Stimulated activated naive CD8-positive, alpha-beta T cell treated with anti-CD3 and anti-CD28 coated beads, Interleukin-15, Interleukin-2, amounts not matched to agents 100 ng/mL and 50 ng/mL, for 24 hours (primary cell): ENCODE results near the gene BAHCC1.

Source experiments
- H3K27ac Mint-ChIP-seq: one replicate; pipeline ENCODE4 v1.8.0; 2021; ENCODE audit warnings: mild to moderate bottlenecking, mixed read lengths
- H3K27me3 Mint-ChIP-seq: one replicate; pipeline ENCODE4 v1.8.0; 2021; ENCODE audit warnings: mixed read lengths
- H3K36me3 Mint-ChIP-seq: one replicate; pipeline ENCODE4 v1.8.0; 2021; ENCODE audit warnings: low read depth, mixed read lengths
- H3K4me1 Mint-ChIP-seq: one replicate; pipeline ENCODE4 v1.8.0; 2021; ENCODE audit warnings: low read depth, mixed read lengths
- H3K4me3 Mint-ChIP-seq: one replicate; pipeline ENCODE4 v1.8.0; 2021; ENCODE audit warnings: mild to moderate bottlenecking, mixed read lengths
- H3K9me3 Mint-ChIP-seq: one replicate; pipeline ENCODE4 v1.8.0; 2021; ENCODE audit warnings: mixed read lengths

BAHCC1 gene

DNA sequence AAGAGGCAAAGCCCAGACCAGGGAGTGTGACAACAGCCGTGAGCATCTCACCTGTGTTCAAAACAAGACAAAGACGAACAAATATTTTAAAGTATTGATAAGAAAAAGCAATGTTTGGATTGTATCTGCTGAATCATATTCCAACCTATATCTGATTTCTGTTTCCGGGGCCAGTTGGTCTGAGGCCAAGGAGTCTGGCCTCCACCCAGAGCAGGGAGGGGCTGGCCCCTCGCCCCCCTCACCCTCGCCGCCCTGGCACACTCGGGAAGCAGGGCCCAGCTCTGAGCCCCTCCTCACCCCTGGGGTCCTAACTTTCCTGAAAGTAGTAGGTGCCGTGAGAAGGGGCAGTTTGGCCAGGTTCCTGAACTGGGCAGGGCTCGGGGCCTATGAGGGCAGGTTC, 69.3 kb downstream of the BAHCC1 start:
- no peak overlapping the region for H3K4me3 Mint-ChIP-seq
- H3K4me1 Mint-ChIP-seq, result no peaks in the 10 kb centered on the region
- no peak overlapping the region for H3K27ac Mint-ChIP-seq
- H3K9me3 Mint-ChIP-seq, result no peaks in the 10 kb centered on the region
- H3K27me3 Mint-ChIP-seq, result no peaks in the 10 kb centered on the region
- H3K36me3 Mint-ChIP-seq, result no peaks in the 10 kb centered on the region

GRCh38 chr17:81465910-81466309, 70.7 kb downstream of the BAHCC1 start:
- Mint-ChIP-seq H3K27me3 (no peaks in the 10 kb centered on the region), H3K9me3 (no peaks in the 10 kb centered on the region), H3K4me3 (no peak overlapping the region), H3K27ac (no peak overlapping the region), H3K4me1 (no peaks in the 10 kb centered on the region), H3K36me3 (no peaks in the 10 kb centered on the region)

GRCh38 chr17:81466564-81467472, 71.6 kb downstream of the BAHCC1 start:
- Mint-ChIP-seq H3K4me3 (no peak overlapping the region), H3K27me3 (no peaks in the 10 kb centered on the region), H3K4me1 (no peaks in the 10 kb centered on the region), H3K27ac (no peak overlapping the region), H3K36me3 (no peaks in the 10 kb centered on the region), H3K9me3 (no peaks in the 10 kb centered on the region)

DNA sequence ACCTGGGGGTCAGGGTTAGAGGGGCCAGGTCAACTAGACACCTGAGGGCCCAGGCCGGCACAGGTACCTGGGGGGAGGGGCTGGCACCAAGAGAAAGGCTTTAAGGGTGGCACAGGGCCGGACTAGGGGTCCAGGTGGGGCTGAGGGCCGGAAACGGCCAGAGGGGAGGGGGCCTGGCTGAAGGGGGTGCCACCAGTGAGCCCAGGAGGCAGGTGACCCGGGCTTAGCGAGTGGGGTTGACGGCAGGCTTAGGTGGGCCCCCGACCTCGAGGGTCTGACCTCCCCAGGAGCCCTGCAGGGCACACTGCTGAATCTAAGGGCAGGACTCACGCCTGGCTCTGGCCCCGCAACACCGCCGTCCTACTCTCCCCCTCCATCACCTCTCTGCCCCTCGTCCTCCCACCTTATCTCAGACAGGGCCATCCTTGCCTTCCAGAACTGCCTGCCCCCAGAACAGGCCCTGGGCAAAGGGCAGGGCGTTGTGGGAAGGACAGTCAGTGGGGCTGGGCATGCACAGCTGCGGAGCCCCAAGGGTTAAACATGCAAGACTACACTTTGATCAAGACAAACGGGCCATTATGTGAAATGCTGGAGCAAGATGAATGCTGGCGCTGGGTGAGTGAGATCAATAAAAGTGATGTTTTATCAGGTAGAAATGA, 73.0 kb downstream of the BAHCC1 start:
- H3K4me1 Mint-ChIP-seq, result no peaks in the 10 kb centered on the region
- H3K9me3 Mint-ChIP-seq, result no peaks in the 10 kb centered on the region
- H3K4me3 Mint-ChIP-seq, result no peak overlapping the region
- H3K27me3 Mint-ChIP-seq, result no peaks in the 10 kb centered on the region
- no peaks in the 10 kb centered on the region for H3K36me3 Mint-ChIP-seq
- H3K27ac Mint-ChIP-seq, result no peak overlapping the region

DNA sequence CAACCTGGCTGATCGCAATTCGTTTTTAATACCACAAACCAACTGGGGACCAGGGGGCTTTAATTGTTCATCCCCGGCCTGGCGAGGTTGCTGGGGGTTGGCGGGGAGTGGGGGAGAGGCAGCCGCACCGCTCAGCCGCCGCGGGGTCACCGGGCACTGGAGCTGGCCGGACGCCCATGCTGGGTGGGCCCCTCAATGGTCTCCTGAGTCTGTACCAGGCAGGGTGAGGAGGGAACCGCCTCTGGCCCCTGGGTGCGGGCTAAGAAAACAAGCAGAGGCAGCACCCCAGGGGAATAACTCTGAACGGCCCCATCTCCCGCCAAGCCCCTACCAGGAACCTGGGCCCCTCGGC, 73.5 kb downstream of the BAHCC1 start:
- Mint-ChIP-seq H3K27me3 (no peaks in the 10 kb centered on the region), H3K27ac (no peak overlapping the region), H3K9me3 (no peaks in the 10 kb centered on the region), H3K36me3 (no peaks in the 10 kb centered on the region), H3K4me1 (no peaks in the 10 kb centered on the region), H3K4me3 (no peak overlapping the region)

GRCh38 chr17:81469266-81469665, 74.0 kb downstream of the BAHCC1 start:
- no peak overlapping the region for H3K27ac Mint-ChIP-seq
- no peaks in the 10 kb centered on the region for H3K9me3 Mint-ChIP-seq
- H3K27me3 Mint-ChIP-seq, result no peaks in the 10 kb centered on the region
- H3K4me3 Mint-ChIP-seq, result no peak overlapping the region
- H3K4me1 Mint-ChIP-seq, result no peaks in the 10 kb centered on the region
- H3K36me3 Mint-ChIP-seq, result no peaks in the 10 kb centered on the region

DNA sequence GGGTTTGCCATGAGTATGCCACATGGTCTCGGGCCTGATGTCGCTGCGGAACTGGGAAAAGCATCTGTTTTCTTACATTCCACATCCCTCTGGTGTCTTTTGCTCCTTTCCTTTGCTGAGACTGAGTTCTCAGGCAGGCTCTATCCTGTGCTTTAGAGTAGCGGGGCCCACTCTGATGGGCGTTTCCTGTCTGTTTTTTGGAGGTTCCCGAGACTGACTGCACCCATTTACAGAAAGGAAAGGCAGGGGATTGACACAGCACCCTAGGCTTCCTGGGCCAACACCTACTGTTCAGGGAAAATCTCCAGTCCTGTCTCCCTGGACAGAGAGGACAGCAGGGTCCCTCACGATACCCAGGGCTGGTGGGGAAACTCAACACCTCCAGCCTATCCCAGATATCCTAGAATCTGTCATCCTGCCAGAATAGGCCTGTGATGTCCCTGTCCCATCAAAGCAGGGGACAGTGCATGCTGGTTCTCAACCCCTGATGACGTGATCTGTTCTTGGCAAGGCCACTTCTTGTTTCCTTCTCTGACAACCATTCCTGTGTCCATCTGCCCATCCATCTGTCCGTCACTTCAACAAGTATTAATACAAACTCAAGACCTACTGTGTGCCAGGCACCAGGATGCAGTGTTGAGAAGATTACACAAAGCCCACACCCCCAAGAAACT, 75.2 kb downstream of the BAHCC1 start:
- H3K9me3 Mint-ChIP-seq, result no peaks in the 10 kb centered on the region
- H3K36me3 Mint-ChIP-seq, result no peaks in the 10 kb centered on the region
- no peaks in the 10 kb centered on the region for H3K27me3 Mint-ChIP-seq
- H3K4me3 Mint-ChIP-seq, result no peak overlapping the region
- H3K4me1 Mint-ChIP-seq, result no peaks in the 10 kb centered on the region
- no peak overlapping the region for H3K27ac Mint-ChIP-seq

- Mint-ChIP-seq H3K36me3 (no peaks in the 10 kb centered on the region), H3K4me1 (no peaks in the 10 kb centered on the region), H3K27me3 (no peaks in the 10 kb centered on the region), H3K4me3 (no peak overlapping the region), H3K27ac (no peak overlapping the region), H3K9me3 (no peaks in the 10 kb centered on the region)
Observed at GRCh38 chr17:81470944-81471817, 75.9 kb downstream of the BAHCC1 start.

DNA sequence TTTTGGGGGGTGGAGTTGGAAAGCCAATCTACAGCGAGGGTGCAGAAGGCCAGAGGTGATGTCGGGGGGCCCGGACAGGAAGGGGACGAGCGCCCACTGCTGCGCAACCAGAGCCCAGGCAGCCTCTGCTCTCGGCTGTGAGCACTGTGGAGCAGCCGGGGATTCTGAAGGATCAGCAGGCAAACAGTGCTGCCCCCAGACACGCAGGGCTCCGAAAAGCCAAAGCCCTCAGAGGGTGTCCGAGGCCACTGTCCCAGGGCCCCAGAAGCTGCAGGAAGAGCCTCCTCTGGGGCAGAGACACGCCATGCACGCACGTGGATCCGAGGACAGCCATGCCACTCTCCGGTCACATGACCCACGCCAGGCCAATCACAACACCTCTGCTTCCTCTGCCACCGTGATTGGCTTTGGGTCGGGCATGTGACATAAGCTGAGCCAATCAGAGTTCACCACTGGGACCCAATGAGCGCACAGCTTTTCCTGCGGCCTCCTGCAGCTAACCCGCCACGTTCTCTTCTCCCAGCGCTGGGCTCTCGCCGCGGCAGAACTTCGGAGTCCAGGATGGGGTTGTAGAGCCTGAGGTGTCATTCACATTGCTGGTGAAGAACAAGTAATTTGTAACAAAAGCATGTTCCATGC, 76.7 kb downstream of the BAHCC1 start:
- Mint-ChIP-seq H3K9me3 (no peaks in the 10 kb centered on the region), H3K4me1 (no peaks in the 10 kb centered on the region), H3K27me3 (no peaks in the 10 kb centered on the region), H3K4me3 (no peak overlapping the region), H3K27ac (no peak overlapping the region), H3K36me3 (no peaks in the 10 kb centered on the region)

GRCh38 chr17:81473019-81473418, 77.8 kb downstream of the BAHCC1 start:
- Mint-ChIP-seq H3K27me3 (no peaks in the 10 kb centered on the region), H3K4me1 (no peaks in the 10 kb centered on the region), H3K4me3 (no peak overlapping the region), H3K9me3 (no peaks in the 10 kb centered on the region), H3K36me3 (no peaks in the 10 kb centered on the region), H3K27ac (no peak overlapping the region)

DNA sequence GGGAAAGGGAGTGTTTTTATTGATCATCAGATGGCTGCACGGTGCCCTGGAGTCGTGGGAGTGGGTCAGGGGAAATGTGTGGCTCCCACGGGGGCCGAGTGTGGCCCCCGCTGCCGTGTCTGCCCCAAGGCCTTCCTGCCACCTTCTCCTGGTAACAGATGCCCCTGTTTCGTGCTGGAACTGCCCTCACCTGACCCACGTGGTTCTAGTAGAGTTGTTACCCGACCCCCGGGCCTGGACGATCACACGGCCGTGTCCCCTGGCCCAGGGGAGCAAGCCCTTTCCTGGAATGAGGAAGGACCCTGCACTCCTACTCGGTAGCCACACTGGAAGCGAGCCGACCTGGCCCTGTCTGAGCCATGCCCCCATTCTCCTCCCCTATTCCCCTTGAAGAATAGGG, 79.7 kb downstream of the BAHCC1 start:
- H3K36me3 Mint-ChIP-seq, result no peaks in the 10 kb centered on the region
- H3K9me3 Mint-ChIP-seq, result no peaks in the 10 kb centered on the region
- H3K27ac Mint-ChIP-seq, result no peak overlapping the region

DNA sequence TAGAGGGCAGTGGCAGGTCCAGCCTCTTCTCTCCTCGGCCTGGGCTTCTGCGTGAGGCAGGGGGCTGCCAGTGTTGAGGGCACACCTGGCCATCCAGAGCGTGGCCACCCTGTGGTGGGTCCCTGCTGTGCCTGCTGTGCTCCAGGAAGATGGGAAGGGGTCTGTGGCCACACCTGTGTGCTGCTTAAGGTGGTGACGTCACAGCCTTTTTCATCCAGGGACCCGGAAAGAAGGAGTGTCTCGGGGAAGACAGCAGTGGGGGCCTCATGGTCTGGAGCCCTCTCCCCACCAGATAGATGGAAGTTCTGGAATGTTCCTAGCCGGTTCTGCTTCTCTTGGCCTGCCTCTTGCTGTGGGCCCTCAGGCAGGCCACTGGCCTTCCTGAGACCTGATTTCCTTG, 80.8 kb downstream of the BAHCC1 start:
- Mint-ChIP-seq H3K36me3 (no peaks in the 10 kb centered on the region), H3K4me3 (no peak overlapping the region), H3K27me3 (peaks cover 7% of the 10 kb centered on the region), H3K27ac (no peak overlapping the region), H3K4me1 (no peaks in the 10 kb centered on the region), H3K9me3 (no peaks in the 10 kb centered on the region)

More for the DNA sequence above, 79.7 kb downstream of the BAHCC1 start:
- Mint-ChIP-seq H3K27me3 (no peaks in the 10 kb centered on the region), H3K4me1 (no peaks in the 10 kb centered on the region), H3K4me3 (no peak overlapping the region)

GRCh38 chr17:81476635-81477034, 81.4 kb downstream of the BAHCC1 start:
- Mint-ChIP-seq H3K27ac (no peak overlapping the region), H3K4me1 (peaks cover 1% of the 10 kb centered on the region), H3K4me3 (no peak overlapping the region), H3K36me3 (no peaks in the 10 kb centered on the region), H3K9me3 (no peaks in the 10 kb centered on the region), H3K27me3 (peaks cover 8% of the 10 kb centered on the region)

GRCh38 chr17:81477173-81477572, 81.9 kb downstream of the BAHCC1 start:
- no peaks in the 10 kb centered on the region for H3K9me3 Mint-ChIP-seq
- no peaks in the 10 kb centered on the region for H3K36me3 Mint-ChIP-seq
- H3K27ac Mint-ChIP-seq, result no peak overlapping the region
- peaks cover 4% of the 10 kb centered on the region for H3K4me1 Mint-ChIP-seq
- peaks cover 12% of the 10 kb centered on the region for H3K27me3 Mint-ChIP-seq
- no peak overlapping the region for H3K4me3 Mint-ChIP-seq
